GM18507 (cell line): ENCODE data around the gene CCDC120.

Experiments
- DNase-seq: peaks from one replicate; pipeline ENCODE4 v3.0.0; 2011; ENCODE audit warnings: low read depth; ENCODE audit not compliant: insufficient read length; ENCODE audit errors: extremely low spot score
- FAIRE-seq: peaks from 2 replicates; lab custom pipeline; 2011; peaks lifted over from hg19 to GRCh38; lab: Jason Lieb, UNC

The CCDC120 gene

GRCh38 chrX:49089553-49089952, 30.8 kb downstream of the CCDC120 start:
- DNase-seq (no peak), FAIRE-seq (no peak)

GRCh38 chrX:49096419-49096818, 37.6 kb downstream of the CCDC120 start:
- FAIRE-seq (no peak), DNase-seq (no peak)

- FAIRE-seq, result peak; percentile 93
- DNase-seq, result peak; percentile 86
These were observed 42.2 kb downstream of the CCDC120 start for GRCh38 chrX:49100704-49101628.

GRCh38 chrX:49101629-49101984, 42.8 kb downstream of the CCDC120 start:
- FAIRE-seq (no peak), DNase-seq (no peak)

- FAIRE-seq (no peak), DNase-seq (no peak)
These were observed 43.4 kb downstream of the CCDC120 start for GRCh38 chrX:49102190-49102589.

- FAIRE-seq, result no peak
- DNase-seq, result no peak
These were observed 44.8 kb downstream of the CCDC120 start for GRCh38 chrX:49103637-49104036.

GRCh38 chrX:49106296-49106695, 47.5 kb downstream of the CCDC120 start:
- DNase-seq (no peak), FAIRE-seq (no peak)

- DNase-seq (no peak), FAIRE-seq (no peak)
These were observed 48.1 kb downstream of the CCDC120 start for GRCh38 chrX:49106930-49107329.

GRCh38 chrX:49108641-49109040, 49.8 kb downstream of the CCDC120 start:
- DNase-seq (no peak), FAIRE-seq (no peak)

- DNase-seq (no peak), FAIRE-seq (no peak)
These were observed 51.6 kb downstream of the CCDC120 start for GRCh38 chrX:49110417-49110816.

- no peak for FAIRE-seq
- no peak for DNase-seq
These were observed 53.0 kb downstream of the CCDC120 start for GRCh38 chrX:49111791-49112190.

GRCh38 chrX:49116076-49116475, 57.3 kb downstream of the CCDC120 start:
- no peak for FAIRE-seq
- DNase-seq, result no peak

- no peak for DNase-seq
- no peak for FAIRE-seq
These were observed 57.9 kb downstream of the CCDC120 start for GRCh38 chrX:49116716-49117115.

- FAIRE-seq (no peak), DNase-seq (no peak)
These were observed 58.8 kb downstream of the CCDC120 start for GRCh38 chrX:49117581-49117980.
